ENCODE data around the gene YDJC. TPM values are rescaled to one million over a fixed set of nuclear protein-coding genes. Genes with fewer than 3 reads are reported as not detected.

Gene YDJC
- total and polyA plus RNA-seq, 2 of the 13 experiments (the other 11 are each of a cell fraction or from before 2014, with no cell fraction given), result 15.3 to 32.0 TPM

DNA sequence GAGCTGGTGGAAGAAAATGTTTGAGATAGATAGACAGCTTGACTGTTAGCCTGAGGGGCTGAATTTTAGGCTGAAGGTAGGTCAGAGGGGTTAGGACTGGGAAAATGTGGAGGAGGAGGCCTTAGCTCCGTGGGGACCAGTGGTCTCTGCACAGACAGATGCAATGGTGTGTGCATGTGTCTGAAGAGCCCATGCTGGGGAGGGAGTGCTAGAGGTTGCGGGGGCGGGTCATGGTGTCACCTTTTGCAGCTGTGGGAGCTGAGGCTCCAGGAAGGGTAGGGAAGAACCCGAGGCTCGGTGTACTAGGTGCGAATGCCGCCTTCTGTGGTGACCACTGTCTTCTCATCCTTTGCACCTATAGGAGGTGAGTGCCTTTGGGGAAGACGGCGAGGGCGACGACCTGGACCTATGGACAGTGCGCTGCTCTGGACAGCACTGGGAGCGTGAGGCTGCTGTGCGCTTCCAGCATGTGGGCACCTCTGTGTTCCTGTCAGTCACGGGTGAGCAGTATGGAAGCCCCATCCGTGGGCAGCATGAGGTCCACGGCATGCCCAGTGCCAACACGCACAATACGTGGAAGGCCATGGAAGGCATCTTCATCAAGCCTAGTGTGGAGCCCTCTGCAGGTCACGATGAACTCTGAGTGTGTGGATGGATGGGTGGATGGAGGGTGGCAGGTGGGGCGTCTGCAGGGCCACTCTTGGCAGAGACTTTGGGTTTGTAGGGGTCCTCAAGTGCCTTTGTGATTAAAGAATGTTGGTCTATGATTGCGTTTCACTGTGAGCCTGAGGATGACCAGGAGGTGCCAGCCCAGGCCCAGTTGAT lies 13.9 kb upstream of the YDJC start:
- no TSS peak for BruUV-seq (replicated peaks)
- H3K36me3 ChIP-seq (replicated peaks in 1 of 2; ENCODE audit: control insufficient read depth in 1 of 2, insufficient read depth in 2 of 2, low read length in 2 of 2), result peaks cover 0 to 14% of the 10 kb centered on the region in 2 experiments; a peak in 3 of 5 replicates
- no peak overlapping the region for H2AFZ ChIP-seq (ENCODE audit: low read length)
- no peak for DNase-seq (ENCODE audit: low spot score)
- intact Hi-C loops (cut with micrococcal nuclease; ENCODE audit: unreplicated experiment), result loop anchor here (2.0 to 5.0 kb wide), 2 partner anchors 19 to 51 kb away; no protein-coding TSS in a partner anchor
- no peak for FAIRE-seq
- peak overlapping the region; percentile 82 for H3K4me2 ChIP-seq (ENCODE audit: low read depth, low read length)
- H3K79me2 ChIP-seq (ENCODE audit: insufficient read depth, low read length), result peaks cover 10% of the 10 kb centered on the region
- CTCF ChIA-PET (ENCODE audit: low intra/inter-chr PET ratio, low total read pairs), result interaction anchor here (2.5 to 3.0 kb wide), 2 partner anchors 14 to 19 kb away, joined by 11 to 16 read pairs; partner anchors contain the start of gene YDJC
- in situ Hi-C loops (cut with HindIII; ENCODE audit: extremely low pct_ligation_motif_present, low pct_unique_long_range_greater_than_20kb), result no loop called here
- H3K27ac ChIP-seq (ENCODE audit: extremely low read length, insufficient read depth, low read length), result peak overlapping the region; percentile 78
- H3K4me3 ChIP-seq (replicated peaks in 1 of 3; ENCODE audit: insufficient read depth in 1 of 3, low read depth in 2 of 3, low read length in 3 of 3), result peak overlapping the region in 2 of 3 experiments; percentile 66 to 85; a peak in 1 of 6 replicates
- POLR2A ChIA-PET, result interaction anchor here (1.1 to 3.3 kb wide), 6 partner anchors 14 to 75 kb away, joined by 3 to 58 read pairs (median 8); partner anchors contain the start of genes PPIL2 and YDJC
- 92% methylated on average over 11 of the region's 22 CpGs for WGBS (ENCODE audit: low lambda C conversion rate)
- no peaks in the 10 kb centered on the region for H3K9me3 ChIP-seq (ENCODE audit: low read length)
- H3K4me1 ChIP-seq (ENCODE audit: insufficient read depth, low read length), result peaks cover 47% of the 10 kb centered on the region
- H3K27me3 ChIP-seq (ENCODE audit: control insufficient read depth in 1 of 2, insufficient read depth in 2 of 2, low read length in 2 of 2), result no peaks in the 10 kb centered on the region
- H3K9ac ChIP-seq (ENCODE audit: insufficient read depth, low read depth, low read length), result peak overlapping the region; percentile 79; the same call in 1 of the 2 replicates
- ATAC-seq, result no peak
- no peaks in the 10 kb centered on the region for H4K20me1 ChIP-seq (ENCODE audit: insufficient read depth, low read length)
- TF ChIP-seq ZNF672 (CRISPR knock-in tag; IDR thresholded peaks at IDR 0.05), result 0 out of 2 replicates have a peak, but pooled peaks have one; percentile 49
- TF ChIP-seq ATAD3A (CRISPR knock-in tag; IDR thresholded peaks at IDR 0.05), result no peak
- no peak for TF ChIP-seq GATAD2A (CRISPR knock-in tag; IDR thresholded peaks at IDR 0.05)
- no peak for TF ChIP-seq ZNF354B (CRISPR knock-in tag; IDR thresholded peaks at IDR 0.05)
- no peak for TF ChIP-seq ZNF333 (CRISPR knock-in tag; IDR thresholded peaks at IDR 0.05; ENCODE audit: borderline replicate concordance)
- TF ChIP-seq, protein P1, sequence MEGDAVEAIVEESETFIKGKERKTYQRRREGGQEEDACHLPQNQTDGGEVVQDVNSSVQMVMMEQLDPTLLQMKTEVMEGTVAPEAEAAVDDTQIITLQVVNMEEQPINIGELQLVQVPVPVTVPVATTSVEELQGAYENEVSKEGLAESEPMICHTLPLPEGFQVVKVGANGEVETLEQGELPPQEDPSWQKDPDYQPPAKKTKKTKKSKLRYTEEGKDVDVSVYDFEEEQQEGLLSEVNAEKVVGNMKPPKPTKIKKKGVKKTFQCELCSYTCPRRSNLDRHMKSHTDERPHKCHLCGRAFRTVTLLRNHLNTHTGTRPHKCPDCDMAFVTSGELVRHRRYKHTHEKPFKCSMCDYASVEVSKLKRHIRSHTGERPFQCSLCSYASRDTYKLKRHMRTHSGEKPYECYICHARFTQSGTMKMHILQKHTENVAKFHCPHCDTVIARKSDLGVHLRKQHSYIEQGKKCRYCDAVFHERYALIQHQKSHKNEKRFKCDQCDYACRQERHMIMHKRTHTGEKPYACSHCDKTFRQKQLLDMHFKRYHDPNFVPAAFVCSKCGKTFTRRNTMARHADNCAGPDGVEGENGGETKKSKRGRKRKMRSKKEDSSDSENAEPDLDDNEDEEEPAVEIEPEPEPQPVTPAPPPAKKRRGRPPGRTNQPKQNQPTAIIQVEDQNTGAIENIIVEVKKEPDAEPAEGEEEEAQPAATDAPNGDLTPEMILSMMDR (CRISPR knock-in tag; IDR thresholded peaks at IDR 0.05), result peak; percentile 43
- TF ChIP-seq CBFB (CRISPR knock-in tag; IDR thresholded peaks at IDR 0.05), result no peak
- no peak for TF ChIP-seq ZNF556 (CRISPR knock-in tag; IDR thresholded peaks at IDR 0.05; ENCODE audit: borderline replicate concordance)
- TF ChIP-seq, protein P2, sequence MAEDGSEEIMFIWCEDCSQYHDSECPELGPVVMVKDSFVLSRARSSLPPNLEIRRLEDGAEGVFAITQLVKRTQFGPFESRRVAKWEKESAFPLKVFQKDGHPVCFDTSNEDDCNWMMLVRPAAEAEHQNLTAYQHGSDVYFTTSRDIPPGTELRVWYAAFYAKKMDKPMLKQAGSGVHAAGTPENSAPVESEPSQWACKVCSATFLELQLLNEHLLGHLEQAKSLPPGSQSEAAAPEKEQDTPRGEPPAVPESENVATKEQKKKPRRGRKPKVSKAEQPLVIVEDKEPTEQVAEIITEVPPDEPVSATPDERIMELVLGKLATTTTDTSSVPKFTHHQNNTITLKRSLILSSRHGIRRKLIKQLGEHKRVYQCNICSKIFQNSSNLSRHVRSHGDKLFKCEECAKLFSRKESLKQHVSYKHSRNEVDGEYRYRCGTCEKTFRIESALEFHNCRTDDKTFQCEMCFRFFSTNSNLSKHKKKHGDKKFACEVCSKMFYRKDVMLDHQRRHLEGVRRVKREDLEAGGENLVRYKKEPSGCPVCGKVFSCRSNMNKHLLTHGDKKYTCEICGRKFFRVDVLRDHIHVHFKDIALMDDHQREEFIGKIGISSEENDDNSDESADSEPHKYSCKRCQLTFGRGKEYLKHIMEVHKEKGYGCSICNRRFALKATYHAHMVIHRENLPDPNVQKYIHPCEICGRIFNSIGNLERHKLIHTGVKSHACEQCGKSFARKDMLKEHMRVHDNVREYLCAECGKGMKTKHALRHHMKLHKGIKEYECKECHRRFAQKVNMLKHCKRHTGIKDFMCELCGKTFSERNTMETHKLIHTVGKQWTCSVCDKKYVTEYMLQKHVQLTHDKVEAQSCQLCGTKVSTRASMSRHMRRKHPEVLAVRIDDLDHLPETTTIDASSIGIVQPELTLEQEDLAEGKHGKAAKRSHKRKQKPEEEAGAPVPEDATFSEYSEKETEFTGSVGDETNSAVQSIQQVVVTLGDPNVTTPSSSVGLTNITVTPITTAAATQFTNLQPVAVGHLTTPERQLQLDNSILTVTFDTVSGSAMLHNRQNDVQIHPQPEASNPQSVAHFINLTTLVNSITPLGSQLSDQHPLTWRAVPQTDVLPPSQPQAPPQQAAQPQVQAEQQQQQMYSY (CRISPR knock-in tag; IDR thresholded peaks at IDR 0.05), result no peak
- TF ChIP-seq, protein P3, sequence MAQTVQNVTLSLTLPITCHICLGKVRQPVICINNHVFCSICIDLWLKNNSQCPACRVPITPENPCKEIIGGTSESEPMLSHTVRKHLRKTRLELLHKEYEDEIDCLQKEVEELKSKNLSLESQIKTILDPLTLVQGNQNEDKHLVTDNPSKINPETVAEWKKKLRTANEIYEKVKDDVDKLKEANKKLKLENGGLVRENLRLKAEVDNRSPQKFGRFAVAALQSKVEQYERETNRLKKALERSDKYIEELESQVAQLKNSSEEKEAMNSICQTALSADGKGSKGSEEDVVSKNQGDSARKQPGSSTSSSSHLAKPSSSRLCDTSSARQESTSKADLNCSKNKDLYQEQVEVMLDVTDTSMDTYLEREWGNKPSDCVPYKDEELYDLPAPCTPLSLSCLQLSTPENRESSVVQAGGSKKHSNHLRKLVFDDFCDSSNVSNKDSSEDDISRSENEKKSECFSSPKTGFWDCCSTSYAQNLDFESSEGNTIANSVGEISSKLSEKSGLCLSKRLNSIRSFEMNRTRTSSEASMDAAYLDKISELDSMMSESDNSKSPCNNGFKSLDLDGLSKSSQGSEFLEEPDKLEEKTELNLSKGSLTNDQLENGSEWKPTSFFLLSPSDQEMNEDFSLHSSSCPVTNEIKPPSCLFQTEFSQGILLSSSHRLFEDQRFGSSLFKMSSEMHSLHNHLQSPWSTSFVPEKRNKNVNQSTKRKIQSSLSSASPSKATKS (CRISPR knock-in tag; IDR thresholded peaks at IDR 0.05), result no peak
- TF ChIP-seq ZKSCAN5 (CRISPR knock-in tag; IDR thresholded peaks at IDR 0.05), result 0 out of 2 replicates have a peak, but pooled peaks have one; percentile 19
- no peak for TF ChIP-seq ZSCAN31 (CRISPR knock-in tag; IDR thresholded peaks at IDR 0.05; ENCODE audit: low read depth)
- no peak for TF ChIP-seq ZFP37 (CRISPR knock-in tag; IDR thresholded peaks at IDR 0.05; ENCODE audit: borderline replicate concordance)
- TF ChIP-seq, protein P4, sequence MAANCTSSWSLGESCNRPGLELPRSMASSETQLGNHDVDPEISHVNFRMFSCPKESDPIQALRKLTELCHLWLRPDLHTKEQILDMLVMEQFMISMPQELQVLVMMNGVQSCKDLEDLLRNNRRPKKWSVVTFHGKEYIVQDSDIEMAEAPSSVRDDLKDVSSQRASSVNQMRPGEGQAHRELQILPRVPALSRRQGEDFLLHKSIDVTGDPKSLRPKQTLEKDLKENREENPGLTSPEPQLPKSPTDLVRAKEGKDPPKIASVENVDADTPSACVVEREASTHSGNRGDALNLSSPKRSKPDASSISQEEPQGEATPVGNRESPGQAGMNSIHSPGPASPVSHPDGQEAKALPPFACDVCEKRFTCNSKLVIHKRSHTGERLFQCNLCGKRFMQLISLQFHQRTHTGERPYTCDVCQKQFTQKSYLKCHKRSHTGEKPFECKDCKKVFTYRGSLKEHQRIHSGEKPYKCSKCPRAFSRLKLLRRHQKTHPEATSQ (CRISPR knock-in tag; IDR thresholded peaks at IDR 0.05; ENCODE audit: borderline replicate concordance), result no peak
